Natural killer cell (primary cell): ENCODE data around the gene KNCN. TPM values are rescaled to one million over a fixed set of nuclear protein-coding genes. Genes with fewer than 3 reads are reported as not detected.

Experiments used
- ATAC-seq, 3 donors: fragments of 150-1000 bp in 2 of 3; fragments of 200-7000 bp in 1 of 3; cut with Tn5 transposase; 1 replicate in 1 of 3; 2 replicates in 2 of 3; pipeline ENCODE4 v1.10.0; 2021; ENCODE audit warnings: mild to moderate bottlenecking in 2 of 3, moderate library complexity in 2 of 3
- DNase-seq, 2 donors: peaks; one replicate each; pipeline versions ENCODE4 v3.0.0 to v3.0.0-alpha.2; 2013 to 2021; ENCODE audit warnings: mixed read lengths in 1 of 2
- H3K27ac ChIP-seq: one replicate; pipeline ENCODE4 v1.5.1; 2013; ENCODE audit warnings: mild to moderate bottlenecking, low read length
- H3K27me3 ChIP-seq: one replicate; pipeline ENCODE4 v1.6.1; 2013; ENCODE audit warnings: low read length; ENCODE audit not compliant: control insufficient read depth, insufficient read depth
- H3K36me3 ChIP-seq: one replicate; pipeline ENCODE4 v1.6.1; 2013; ENCODE audit warnings: low read length; ENCODE audit not compliant: control insufficient read depth, insufficient read depth
- H3K4me1 ChIP-seq: one replicate; pipeline ENCODE4 v1.6.1; 2013; ENCODE audit warnings: low read length; ENCODE audit not compliant: control insufficient read depth, insufficient read depth
- H3K4me3 ChIP-seq: one replicate; pipeline ENCODE4 v1.5.1; 2013; ENCODE audit warnings: low read length
- H3K9me3 ChIP-seq: one replicate; pipeline ENCODE4 v1.6.1; 2013; ENCODE audit warnings: low read length; ENCODE audit not compliant: control insufficient read depth, insufficient read depth
- H3K27ac Mint-ChIP-seq, 2 donors: one replicate each; pipeline ENCODE4 v1.8.0; 2022; ENCODE audit warnings: mild to moderate bottlenecking in 2 of 2, mixed read lengths in 2 of 2, moderate library complexity in 1 of 2
- H3K27me3 Mint-ChIP-seq, 2 donors: one replicate each; pipeline ENCODE4 v1.8.0; 2022; ENCODE audit warnings: low read depth in 2 of 2, mixed read lengths in 2 of 2
- H3K36me3 Mint-ChIP-seq: one replicate; pipeline ENCODE4 v1.8.0; 2022; ENCODE audit warnings: mixed read lengths
- H3K4me1 Mint-ChIP-seq, 2 donors: one replicate each; pipeline ENCODE4 v1.8.0; 2022; ENCODE audit warnings: mixed read lengths in 2 of 2
- H3K4me3 Mint-ChIP-seq: one replicate; pipeline ENCODE4 v1.8.0; 2022; ENCODE audit warnings: mild to moderate bottlenecking, moderate library complexity, mixed read lengths
- H3K9me3 Mint-ChIP-seq, 2 donors: one replicate each; pipeline ENCODE4 v1.8.0; 2022; ENCODE audit warnings: mixed read lengths in 2 of 2
- CTCF ChIP-seq: fragments of 200-600 bp; IDR thresholded peaks from one replicate; pipeline ENCODE4 v1.8.0; 2022; ENCODE audit warnings: antibody characterized with exemption
- WGBS: methylation state at CpG from one replicate; pipeline ENCODE4 v1.1.7; 2013; ENCODE audit warnings: missing lambda C conversion rate; ENCODE audit not compliant: insufficient coverage; 5-methylcytosine and 5-hydroxymethylcytosine counted together
- intact Hi-C: fragments of 100-400 bp; cut with micrococcal nuclease; formaldehyde crosslinking; loops from one replicate; pipeline ENCODE4 v1.14.2; 2022
- total RNA-seq, 4 donors: library from RNA; stranded (reverse); fragments of 120-200 nt in 1 of 4; gene quantifications; one replicate each; pipeline versions ENCODE4 v1.2.3 to v1.2.4, GENCODE V29; 2013 to 2022

KNCN gene
- total RNA-seq, 3 donors from 2014 or later (not counting 1 experiment from before 2014, with no cell fraction given) = 0.20 TPM; not detected in 2

- Histone ChIP-seq H3K36me3 (no peaks in the 10 kb centered on the region), H3K27me3 (peaks cover 7% of the 10 kb centered on the region), H3K4me3 (no peak overlapping the region), H3K27ac (no peak overlapping the region), H3K4me1 (no peaks in the 10 kb centered on the region), H3K9me3 (no peaks in the 10 kb centered on the region)
- peaks cover 0 to 13% of the 10 kb centered on the region in 2 donors for H3K4me1 Mint-ChIP-seq
- H3K4me3 Mint-ChIP-seq = no peak overlapping the region
- DNase-seq (no peak), ATAC-seq (no peak)
- no peaks in the 10 kb centered on the region for H3K9me3 Mint-ChIP-seq
- WGBS = 63% methylated on average over 5 of the region's 7 CpGs
- H3K27ac Mint-ChIP-seq = no peak overlapping the region
- no peak for TF ChIP-seq CTCF
- peaks cover 50 to 60% of the 10 kb centered on the region in 2 donors for H3K27me3 Mint-ChIP-seq
- intact Hi-C loops = no loop called here
- H3K36me3 Mint-ChIP-seq = no peaks in the 10 kb centered on the region
Measured at GRCh38 chr1:46543382-46543760, 8.1 kb downstream of the KNCN start.

- Mint-ChIP-seq H3K27ac (no peak overlapping the region), H3K4me3 (no peak overlapping the region), H3K36me3 (no peaks in the 10 kb centered on the region), H3K4me1 (peaks cover 0 to 4% of the 10 kb centered on the region in 2 donors), H3K27me3 (peaks cover 42 to 52% of the 10 kb centered on the region in 2 donors), H3K9me3 (no peaks in the 10 kb centered on the region)
- WGBS = 91% methylated on average over 9 of the region's 9 CpGs
- intact Hi-C loops = no loop called here
- H3K4me1 ChIP-seq = no peaks in the 10 kb centered on the region
- H3K9me3 ChIP-seq = no peaks in the 10 kb centered on the region
- no peak for ATAC-seq
- no peak overlapping the region for H3K27ac ChIP-seq
- H3K27me3 ChIP-seq = peaks cover 7% of the 10 kb centered on the region
- DNase-seq = no peak
- H3K36me3 ChIP-seq = no peaks in the 10 kb centered on the region
- no peak for TF ChIP-seq CTCF
- no peak overlapping the region for H3K4me3 ChIP-seq
Measured at GRCh38 chr1:46539972-46540371, 11.5 kb downstream of the KNCN start.

- Mint-ChIP-seq H3K27me3 (peaks cover 34 to 36% of the 10 kb centered on the region in 2 donors), H3K4me1 (peaks cover 5 to 6% of the 10 kb centered on the region in 2 donors), H3K36me3 (no peaks in the 10 kb centered on the region), H3K9me3 (no peaks in the 10 kb centered on the region), H3K4me3 (no peak overlapping the region), H3K27ac (no peak overlapping the region)
- ATAC-seq (no peak), DNase-seq (no peak)
- H3K27ac ChIP-seq = no peak overlapping the region
- 73% methylated on average over 2 of the region's 2 CpGs for whole genome bisulfite sequencing
- no peak for TF ChIP-seq CTCF
- H3K4me3 ChIP-seq = no peak overlapping the region
- peaks cover under 1% of the 10 kb centered on the region for H3K27me3 ChIP-seq
- peaks cover 6% of the 10 kb centered on the region for H3K4me1 ChIP-seq
- intact Hi-C loops = no loop called here
- no peaks in the 10 kb centered on the region for H3K9me3 ChIP-seq
- no peaks in the 10 kb centered on the region for H3K36me3 ChIP-seq
Measured at GRCh38 chr1:46538147-46538546, 13.3 kb downstream of the KNCN start.

- 77% methylated on average over 2 of the region's 2 CpGs for WGBS
- intact Hi-C loops = no loop called here
Measured at GRCh38 chr1:46537651-46538050, 13.8 kb downstream of the KNCN start.

More at GRCh38 chr1:46537651-46538050, 13.8 kb downstream of the KNCN start:
- Mint-ChIP-seq H3K27ac (no peak overlapping the region), H3K4me1 (peaks cover 5 to 6% of the 10 kb centered on the region in 2 donors), H3K4me3 (no peak overlapping the region), H3K27me3 (peaks cover 29 to 31% of the 10 kb centered on the region in 2 donors), H3K36me3 (no peaks in the 10 kb centered on the region), H3K9me3 (no peaks in the 10 kb centered on the region)
- TF ChIP-seq CTCF = no peak
- H3K27me3 ChIP-seq = no peaks in the 10 kb centered on the region
- no peak overlapping the region for H3K4me3 ChIP-seq
- DNase-seq = no peak
- H3K36me3 ChIP-seq = no peaks in the 10 kb centered on the region
- H3K4me1 ChIP-seq = peaks cover 8% of the 10 kb centered on the region
- no peak overlapping the region for H3K27ac ChIP-seq
- no peaks in the 10 kb centered on the region for H3K9me3 ChIP-seq
- no peak for ATAC-seq
